ENCODE measurements around the gene CLEC4M.

- no peak for TF ChIP-seq CTCF (IDR thresholded peaks at IDR 0.05)
- no peak for TF ChIP-seq POLR2A (IDR thresholded peaks at IDR 0.05)
Observed at GRCh38 chr19:7787602-7788177, 24.6 kb downstream of the CLEC4M start.
